ENCODE results near the gene ANKRD30A. TPM values are rescaled to one million over a fixed set of nuclear protein-coding genes. Genes with fewer than 3 reads are reported as not detected.
"Not testable (repeated sequence)": the region's sequence is repeated elsewhere in the genome, so short reads cannot be mapped to it uniquely, and the experiment has no call there.

Gene ANKRD30A
- total and polyA plus RNA-seq, 2 donors (not counting 3 experiments of a cell fraction or from before 2014, with no cell fraction given): not detected

DNA sequence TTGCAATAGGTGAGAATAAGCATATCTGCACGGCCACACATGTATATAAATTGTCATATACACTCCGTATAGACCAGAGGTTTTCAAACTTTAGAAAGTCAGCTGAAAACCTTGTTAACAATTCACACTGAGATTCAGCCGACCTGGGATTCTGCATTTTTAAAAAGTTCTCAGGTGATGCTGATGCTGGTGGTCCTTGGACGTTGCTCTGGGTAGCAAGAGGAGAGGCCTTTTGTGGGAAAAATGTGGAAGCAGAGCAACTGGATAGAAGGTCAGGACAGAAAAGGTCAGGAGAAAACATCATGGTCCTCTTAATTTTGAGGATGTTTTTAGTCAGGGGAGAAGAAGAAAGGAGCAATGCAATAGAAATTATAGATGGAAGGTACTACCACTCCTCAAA lies 52.9 kb downstream of the ANKRD30A start:
- H3K9me1 ChIP-seq (replicated peaks; ENCODE audit: control insufficient read depth, extremely low read depth, insufficient read depth, low read length); POLR2A ChIA-PET; H3K36me3 ChIP-seq (ENCODE audit: control insufficient read depth in 2 of 2, extremely low read depth in 1 of 2, insufficient read depth in 2 of 2, low read length in 2 of 2); DNase-seq (ENCODE audit: low read depth, low spot score); H3K79me2 ChIP-seq (ENCODE audit: control insufficient read depth, insufficient read depth, low read length); H4K20me1 ChIP-seq (replicated peaks; ENCODE audit: control insufficient read depth, extremely low read depth, insufficient read depth, low read length); BruUV-seq (replicated peaks); H3K9ac ChIP-seq (replicated peaks; ENCODE audit: extremely low read depth, insufficient read depth, low read length); CTCF ChIA-PET; H3K9me3 ChIP-seq (replicated peaks; ENCODE audit: control insufficient read depth, insufficient read depth, low read length); FAIRE-seq; H2AFZ ChIP-seq (ENCODE audit: low read depth, low read length); H3K4me1 ChIP-seq (ENCODE audit: control insufficient read depth, extremely low read depth, insufficient read depth, low read length); intact Hi-C loops (cut with micrococcal nuclease); H3K4me2 ChIP-seq (ENCODE audit: insufficient read depth, low read length); H3K27me3 ChIP-seq (ENCODE audit: control insufficient read depth in 2 of 2, insufficient read depth in 2 of 2, low read length in 2 of 2); H3K4me3 ChIP-seq (replicated peaks in 1 of 3; ENCODE audit: insufficient read depth in 1 of 3, low read depth in 1 of 3, low read length in 3 of 3); dilution Hi-C loops (cut with MboI; ENCODE audit: extremely low pct_ligation_motif_present, low sequenced_read_pairs); H3K27ac ChIP-seq (ENCODE audit: insufficient read depth, low read depth, low read length): not testable (repeated sequence)

DNA sequence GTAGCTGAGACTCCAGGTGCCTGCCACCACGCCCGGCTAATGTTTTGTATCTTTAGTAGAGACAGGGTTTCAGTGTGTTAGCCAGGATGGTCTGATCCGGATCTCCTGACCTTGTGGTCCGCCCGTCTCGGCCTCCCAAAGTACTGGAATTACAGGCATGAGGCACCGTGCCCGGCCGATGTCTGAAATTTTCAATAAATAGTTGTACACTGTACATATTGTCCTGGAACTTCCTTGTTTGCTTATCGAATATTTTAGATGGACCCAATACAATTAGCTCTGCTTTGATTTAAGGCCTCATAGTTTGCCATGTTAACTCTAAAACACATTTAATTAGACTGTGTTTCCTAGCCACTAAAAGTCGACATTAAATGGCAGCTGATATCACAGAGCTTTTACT lies 57.3 kb downstream of the ANKRD30A start:
- H3K79me2 ChIP-seq (ENCODE audit: control insufficient read depth, insufficient read depth, low read length); H4K20me1 ChIP-seq (replicated peaks; ENCODE audit: control insufficient read depth, extremely low read depth, insufficient read depth, low read length); CTCF ChIA-PET; POLR2A ChIA-PET; H3K9me1 ChIP-seq (replicated peaks; ENCODE audit: control insufficient read depth, extremely low read depth, insufficient read depth, low read length); dilution Hi-C loops (cut with MboI; ENCODE audit: extremely low pct_ligation_motif_present, low sequenced_read_pairs); DNase-seq (ENCODE audit: low read depth, low spot score); H3K27ac ChIP-seq (ENCODE audit: insufficient read depth, low read depth, low read length); H3K4me1 ChIP-seq (ENCODE audit: control insufficient read depth, extremely low read depth, insufficient read depth, low read length); intact Hi-C loops (cut with micrococcal nuclease); FAIRE-seq; H3K36me3 ChIP-seq (ENCODE audit: control insufficient read depth in 2 of 2, extremely low read depth in 1 of 2, insufficient read depth in 2 of 2, low read length in 2 of 2); H3K9me3 ChIP-seq (replicated peaks; ENCODE audit: control insufficient read depth, insufficient read depth, low read length); H3K27me3 ChIP-seq (ENCODE audit: control insufficient read depth in 2 of 2, insufficient read depth in 2 of 2, low read length in 2 of 2); BruUV-seq (replicated peaks); H2AFZ ChIP-seq (ENCODE audit: low read depth, low read length); H3K9ac ChIP-seq (replicated peaks; ENCODE audit: extremely low read depth, insufficient read depth, low read length); H3K4me3 ChIP-seq (replicated peaks in 1 of 3; ENCODE audit: insufficient read depth in 1 of 3, low read depth in 1 of 3, low read length in 3 of 3); H3K4me2 ChIP-seq (ENCODE audit: insufficient read depth, low read length): not testable (repeated sequence)

GRCh38 chr10:37206132-37206531 lies 80.7 kb downstream of the ANKRD30A start:
- POLR2A ChIA-PET: no interaction called here
- peaks cover 3% of the 10 kb centered on the region for H3K9me3 ChIP-seq (replicated peaks; ENCODE audit: control insufficient read depth, insufficient read depth, low read length)
- H3K9ac ChIP-seq (replicated peaks; ENCODE audit: extremely low read depth, insufficient read depth, low read length): no peak overlapping the region
- no TSS peak for BruUV-seq (replicated peaks)
- H4K20me1 ChIP-seq (replicated peaks; ENCODE audit: control insufficient read depth, extremely low read depth, insufficient read depth, low read length): no peaks in the 10 kb centered on the region
- no peak overlapping the region for H3K4me3 ChIP-seq (replicated peaks in 1 of 3; ENCODE audit: insufficient read depth in 1 of 3, low read depth in 1 of 3, low read length in 3 of 3)
- H3K79me2 ChIP-seq (ENCODE audit: control insufficient read depth, insufficient read depth, low read length): no peaks in the 10 kb centered on the region
- H3K36me3 ChIP-seq (ENCODE audit: control insufficient read depth in 2 of 2, extremely low read depth in 1 of 2, insufficient read depth in 2 of 2, low read length in 2 of 2): no peaks in the 10 kb centered on the region
- TF ChIP-seq GATA2 (IDR thresholded peaks at IDR 0.05; ENCODE audit: insufficient read depth, insufficient read length, low read depth, low read length) (no peak), JUN (IDR thresholded peaks at IDR 0.05; ENCODE audit: borderline replicate concordance, insufficient read depth, insufficient read length, low read depth) (no peak), MYC (IDR thresholded peaks at IDR 0.05; ENCODE audit: low read depth, low read length) (no peak), POLR2A (IDR thresholded peaks at IDR 0.05; ENCODE audit: low read depth, low read length) (no peak), MAX (IDR thresholded peaks at IDR 0.05; ENCODE audit: insufficient read depth, insufficient read length) (no peak), POLR2AphosphoS5 (IDR thresholded peaks at IDR 0.05; ENCODE audit: insufficient read depth, low read depth, low read length) (no peak), EZH2 (IDR thresholded peaks at IDR 0.05; ENCODE audit: borderline replicate concordance, low read depth, low read length, severe bottlenecking) (no peak), FOS (IDR thresholded peaks at IDR 0.05; ENCODE audit: borderline replicate concordance, insufficient read depth, low read length) (no peak)
- TF ChIP-seq, protein P1, sequence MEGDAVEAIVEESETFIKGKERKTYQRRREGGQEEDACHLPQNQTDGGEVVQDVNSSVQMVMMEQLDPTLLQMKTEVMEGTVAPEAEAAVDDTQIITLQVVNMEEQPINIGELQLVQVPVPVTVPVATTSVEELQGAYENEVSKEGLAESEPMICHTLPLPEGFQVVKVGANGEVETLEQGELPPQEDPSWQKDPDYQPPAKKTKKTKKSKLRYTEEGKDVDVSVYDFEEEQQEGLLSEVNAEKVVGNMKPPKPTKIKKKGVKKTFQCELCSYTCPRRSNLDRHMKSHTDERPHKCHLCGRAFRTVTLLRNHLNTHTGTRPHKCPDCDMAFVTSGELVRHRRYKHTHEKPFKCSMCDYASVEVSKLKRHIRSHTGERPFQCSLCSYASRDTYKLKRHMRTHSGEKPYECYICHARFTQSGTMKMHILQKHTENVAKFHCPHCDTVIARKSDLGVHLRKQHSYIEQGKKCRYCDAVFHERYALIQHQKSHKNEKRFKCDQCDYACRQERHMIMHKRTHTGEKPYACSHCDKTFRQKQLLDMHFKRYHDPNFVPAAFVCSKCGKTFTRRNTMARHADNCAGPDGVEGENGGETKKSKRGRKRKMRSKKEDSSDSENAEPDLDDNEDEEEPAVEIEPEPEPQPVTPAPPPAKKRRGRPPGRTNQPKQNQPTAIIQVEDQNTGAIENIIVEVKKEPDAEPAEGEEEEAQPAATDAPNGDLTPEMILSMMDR (IDR thresholded peaks at IDR 0.05; ENCODE audit: extremely low read depth in 1 of 2, insufficient read depth in 1 of 2, low read depth in 1 of 2, low read length in 2 of 2): no peak
- H3K4me1 ChIP-seq (ENCODE audit: control insufficient read depth, extremely low read depth, insufficient read depth, low read length): no peaks in the 10 kb centered on the region
- intact Hi-C loops (cut with micrococcal nuclease): no loop called here
- H3K4me2 ChIP-seq (ENCODE audit: insufficient read depth, low read length): no peak overlapping the region
- H3K27ac ChIP-seq (ENCODE audit: insufficient read depth, low read depth, low read length): no peak overlapping the region
- FAIRE-seq (no peak), DNase-seq (ENCODE audit: low read depth, low spot score) (no peak)
- CTCF ChIA-PET: no interaction called here
- H2AFZ ChIP-seq (ENCODE audit: low read depth, low read length): no peak overlapping the region
- H3K27me3 ChIP-seq (ENCODE audit: control insufficient read depth in 2 of 2, insufficient read depth in 2 of 2, low read length in 2 of 2): no peaks in the 10 kb centered on the region
- no peaks in the 10 kb centered on the region for H3K9me1 ChIP-seq (replicated peaks; ENCODE audit: control insufficient read depth, extremely low read depth, insufficient read depth, low read length)
- dilution Hi-C loops (cut with MboI; ENCODE audit: extremely low pct_ligation_motif_present, low sequenced_read_pairs): no loop called here
